ENCODE results near the gene GNG3.

GNG3 gene

DNA sequence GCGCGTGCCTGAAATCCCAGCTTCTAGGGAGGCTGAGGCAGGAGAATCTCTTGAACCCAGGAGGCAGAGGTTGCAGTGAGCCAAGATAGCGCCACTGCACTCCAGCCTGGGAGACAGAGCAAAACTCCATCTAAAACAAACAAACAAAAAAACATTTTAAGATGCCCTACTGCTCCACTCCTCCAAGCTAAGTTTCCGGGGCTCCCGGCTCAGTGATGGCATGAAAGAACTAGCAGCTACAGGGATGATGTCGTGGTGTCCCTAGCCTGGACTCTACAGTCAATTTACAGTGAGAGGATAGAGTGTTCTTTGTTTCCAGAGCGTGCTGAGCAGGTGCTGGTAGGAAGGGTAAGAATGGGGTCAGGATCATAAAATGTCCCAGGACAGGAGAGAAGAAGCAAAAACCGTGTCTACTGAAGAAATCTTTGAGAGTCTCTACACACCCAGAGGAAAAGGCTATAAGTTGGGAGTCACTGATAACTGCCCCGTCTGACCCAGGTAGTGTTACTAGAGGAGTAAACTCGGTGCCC lies 47.7 kb downstream of the GNG3 start:
- TF ChIP-seq, protein P1, sequence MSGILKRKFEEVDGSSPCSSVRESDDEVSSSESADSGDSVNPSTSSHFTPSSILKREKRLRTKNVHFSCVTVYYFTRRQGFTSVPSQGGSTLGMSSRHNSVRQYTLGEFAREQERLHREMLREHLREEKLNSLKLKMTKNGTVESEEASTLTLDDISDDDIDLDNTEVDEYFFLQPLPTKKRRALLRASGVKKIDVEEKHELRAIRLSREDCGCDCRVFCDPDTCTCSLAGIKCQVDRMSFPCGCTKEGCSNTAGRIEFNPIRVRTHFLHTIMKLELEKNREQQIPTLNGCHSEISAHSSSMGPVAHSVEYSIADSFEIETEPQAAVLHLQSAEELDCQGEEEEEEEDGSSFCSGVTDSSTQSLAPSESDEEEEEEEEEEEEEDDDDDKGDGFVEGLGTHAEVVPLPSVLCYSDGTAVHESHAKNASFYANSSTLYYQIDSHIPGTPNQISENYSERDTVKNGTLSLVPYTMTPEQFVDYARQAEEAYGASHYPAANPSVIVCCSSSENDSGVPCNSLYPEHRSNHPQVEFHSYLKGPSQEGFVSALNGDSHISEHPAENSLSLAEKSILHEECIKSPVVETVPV (CRISPR knock-in tag; IDR thresholded peaks at IDR 0.05) = no peak
- TF ChIP-seq, protein P2, sequence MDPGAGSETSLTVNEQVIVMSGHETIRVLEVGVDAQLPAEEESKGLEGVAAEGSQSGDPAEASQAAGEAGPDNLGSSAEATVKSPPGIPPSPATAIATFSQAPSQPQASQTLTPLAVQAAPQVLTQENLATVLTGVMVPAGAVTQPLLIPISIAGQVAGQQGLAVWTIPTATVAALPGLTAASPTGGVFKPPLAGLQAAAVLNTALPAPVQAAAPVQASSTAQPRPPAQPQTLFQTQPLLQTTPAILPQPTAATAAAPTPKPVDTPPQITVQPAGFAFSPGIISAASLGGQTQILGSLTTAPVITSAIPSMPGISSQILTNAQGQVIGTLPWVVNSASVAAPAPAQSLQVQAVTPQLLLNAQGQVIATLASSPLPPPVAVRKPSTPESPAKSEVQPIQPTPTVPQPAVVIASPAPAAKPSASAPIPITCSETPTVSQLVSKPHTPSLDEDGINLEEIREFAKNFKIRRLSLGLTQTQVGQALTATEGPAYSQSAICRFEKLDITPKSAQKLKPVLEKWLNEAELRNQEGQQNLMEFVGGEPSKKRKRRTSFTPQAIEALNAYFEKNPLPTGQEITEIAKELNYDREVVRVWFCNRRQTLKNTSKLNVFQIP (CRISPR knock-in tag; IDR thresholded peaks at IDR 0.05; ENCODE audit: borderline replicate concordance, low read depth) = no peak
- TF ChIP-seq OSR1 (CRISPR knock-in tag; IDR thresholded peaks at IDR 0.05) = no peak
- no peak for TF ChIP-seq TCF4 (CRISPR knock-in tag; IDR thresholded peaks at IDR 0.05; ENCODE audit: borderline replicate concordance)
- TF ChIP-seq, protein P3, sequence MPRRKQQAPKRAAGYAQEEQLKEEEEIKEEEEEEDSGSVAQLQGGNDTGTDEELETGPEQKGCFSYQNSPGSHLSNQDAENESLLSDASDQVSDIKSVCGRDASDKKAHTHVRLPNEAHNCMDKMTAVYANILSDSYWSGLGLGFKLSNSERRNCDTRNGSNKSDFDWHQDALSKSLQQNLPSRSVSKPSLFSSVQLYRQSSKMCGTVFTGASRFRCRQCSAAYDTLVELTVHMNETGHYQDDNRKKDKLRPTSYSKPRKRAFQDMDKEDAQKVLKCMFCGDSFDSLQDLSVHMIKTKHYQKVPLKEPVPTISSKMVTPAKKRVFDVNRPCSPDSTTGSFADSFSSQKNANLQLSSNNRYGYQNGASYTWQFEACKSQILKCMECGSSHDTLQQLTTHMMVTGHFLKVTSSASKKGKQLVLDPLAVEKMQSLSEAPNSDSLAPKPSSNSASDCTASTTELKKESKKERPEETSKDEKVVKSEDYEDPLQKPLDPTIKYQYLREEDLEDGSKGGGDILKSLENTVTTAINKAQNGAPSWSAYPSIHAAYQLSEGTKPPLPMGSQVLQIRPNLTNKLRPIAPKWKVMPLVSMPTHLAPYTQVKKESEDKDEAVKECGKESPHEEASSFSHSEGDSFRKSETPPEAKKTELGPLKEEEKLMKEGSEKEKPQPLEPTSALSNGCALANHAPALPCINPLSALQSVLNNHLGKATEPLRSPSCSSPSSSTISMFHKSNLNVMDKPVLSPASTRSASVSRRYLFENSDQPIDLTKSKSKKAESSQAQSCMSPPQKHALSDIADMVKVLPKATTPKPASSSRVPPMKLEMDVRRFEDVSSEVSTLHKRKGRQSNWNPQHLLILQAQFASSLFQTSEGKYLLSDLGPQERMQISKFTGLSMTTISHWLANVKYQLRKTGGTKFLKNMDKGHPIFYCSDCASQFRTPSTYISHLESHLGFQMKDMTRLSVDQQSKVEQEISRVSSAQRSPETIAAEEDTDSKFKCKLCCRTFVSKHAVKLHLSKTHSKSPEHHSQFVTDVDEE (CRISPR knock-in tag; IDR thresholded peaks at IDR 0.05) = no peak
- no peak for TF ChIP-seq CSDC2 (CRISPR knock-in tag; IDR thresholded peaks at IDR 0.05)
- no peak for TF ChIP-seq ZFP3 (CRISPR knock-in tag; IDR thresholded peaks at IDR 0.05)
- no peak for TF ChIP-seq ESRRG (CRISPR knock-in tag; IDR thresholded peaks at IDR 0.05)
- TF ChIP-seq TOX (CRISPR knock-in tag; IDR thresholded peaks at IDR 0.05; ENCODE audit: borderline replicate concordance) = no peak
- no peak for TF ChIP-seq SNAI2 (CRISPR knock-in tag; IDR thresholded peaks at IDR 0.05)
- no peak for TF ChIP-seq ZNF565 (CRISPR knock-in tag; conservative IDR thresholded peaks at IDR 0.05; ENCODE audit: low read depth)
- no peak for TF ChIP-seq RARB (CRISPR knock-in tag; IDR thresholded peaks at IDR 0.05)
- TF ChIP-seq ZFP30 (CRISPR knock-in tag; IDR thresholded peaks at IDR 0.05) = no peak
- no peak for TF ChIP-seq ZC3H10 (CRISPR knock-in tag; IDR thresholded peaks at IDR 0.05)
- TF ChIP-seq ZNF70 (CRISPR knock-in tag; IDR thresholded peaks at IDR 0.05) = no peak
- TF ChIP-seq PPARA (CRISPR knock-in tag; IDR thresholded peaks at IDR 0.05; ENCODE audit: borderline replicate concordance) = no peak
- TF ChIP-seq ARNTL (CRISPR knock-in tag; IDR thresholded peaks at IDR 0.05; ENCODE audit: borderline replicate concordance, low read depth) = no peak
- no peak for TF ChIP-seq ISL1 (CRISPR knock-in tag; IDR thresholded peaks at IDR 0.05)
- no peak for ATAC-seq

DNA sequence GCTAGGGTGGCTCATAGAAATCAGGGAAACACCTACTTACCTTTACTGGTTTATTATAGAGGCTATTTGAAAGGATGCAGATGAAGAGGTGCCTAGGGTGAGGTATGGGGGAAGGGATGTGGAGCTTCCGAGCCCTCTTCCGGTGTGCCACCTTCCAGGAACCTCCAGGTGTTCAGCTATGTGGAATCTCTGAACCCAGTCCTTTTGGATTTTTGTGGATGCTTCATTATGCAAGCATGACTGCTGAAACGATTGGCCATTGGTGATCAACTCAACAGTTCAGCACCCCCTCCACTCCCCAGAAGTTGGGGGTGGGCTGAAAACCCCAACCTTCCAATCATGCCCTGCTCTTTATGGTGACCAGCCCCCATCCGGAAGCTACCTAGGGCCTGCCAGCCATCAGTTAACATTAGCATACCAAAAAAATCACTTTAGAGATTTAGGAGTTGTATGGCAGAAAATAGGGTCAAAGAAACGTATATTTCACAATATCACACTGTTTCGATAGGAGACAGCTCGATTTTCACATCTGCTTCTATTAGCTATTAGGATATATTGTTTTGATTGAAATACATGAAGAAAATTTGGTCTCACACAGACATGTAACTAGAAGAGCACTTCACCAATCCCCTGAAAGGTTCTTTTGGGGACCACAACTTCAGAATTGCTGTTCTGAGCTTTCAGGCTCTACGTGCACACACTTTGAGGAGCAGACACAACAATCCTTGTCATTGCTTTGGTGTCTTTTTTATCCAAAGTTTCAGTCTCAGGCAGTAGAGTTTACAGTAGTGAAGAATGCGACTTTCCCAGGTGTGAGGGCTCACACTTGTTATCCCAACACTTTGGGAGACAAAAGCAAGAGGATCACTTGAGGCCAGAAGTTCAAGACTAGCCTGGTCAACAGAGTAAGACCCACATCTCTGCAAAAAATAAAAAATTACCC lies 50.6 kb downstream of the GNG3 start:
- TF ChIP-seq ZFP3 (CRISPR knock-in tag; IDR thresholded peaks at IDR 0.05) (no peak), ZFP30 (CRISPR knock-in tag; IDR thresholded peaks at IDR 0.05) (no peak), TCF4 (CRISPR knock-in tag; IDR thresholded peaks at IDR 0.05; ENCODE audit: borderline replicate concordance) (no peak), OSR1 (CRISPR knock-in tag; IDR thresholded peaks at IDR 0.05) (no peak), TOX (CRISPR knock-in tag; IDR thresholded peaks at IDR 0.05; ENCODE audit: borderline replicate concordance) (no peak), ESRRG (CRISPR knock-in tag; IDR thresholded peaks at IDR 0.05) (no peak), ZNF8 (CRISPR knock-in tag; IDR thresholded peaks at IDR 0.05) (no peak), CSDC2 (CRISPR knock-in tag; IDR thresholded peaks at IDR 0.05) (no peak)
- no peak for ATAC-seq

Measured in SK-N-SH treated with all-trans-retinoic acid at 6 μM for 48 hours (cell line).